ENCODE measurements around the gene SPATA1. TPM values are rescaled to one million over a fixed set of nuclear protein-coding genes. Genes with fewer than 3 reads are reported as not detected.

Gene SPATA1
- polyA plus RNA-seq, 3 donors, result 0.40 to 1.9 (median 0.43) TPM

DNA sequence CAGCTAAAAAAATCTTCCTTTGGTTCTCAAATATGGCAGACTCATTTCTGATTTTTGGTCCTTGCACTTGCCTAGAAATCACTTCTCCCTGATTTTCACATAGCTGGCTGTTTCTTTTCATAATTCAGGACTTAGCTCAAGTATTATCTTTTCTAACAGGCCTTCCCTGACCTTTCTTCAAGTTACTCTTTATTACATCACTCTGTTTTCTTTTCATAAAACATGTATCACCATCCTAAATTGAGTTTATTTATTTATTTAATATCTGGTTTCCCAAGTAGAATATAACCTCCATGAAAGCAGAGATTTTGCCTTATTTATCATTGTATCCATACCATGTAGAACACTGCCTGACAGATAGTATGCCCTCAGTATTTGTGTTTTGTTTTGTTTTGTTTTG, 18.4 kb downstream of the SPATA1 start:
- DNase-seq, result no peak
- no peaks in the 10 kb centered on the region for H4K20me1 ChIP-seq (ENCODE audit: insufficient read depth, low read length)
- H3K9ac ChIP-seq (ENCODE audit: insufficient read depth, low read length, poor library complexity, severe bottlenecking), result no peak overlapping the region
- H3K27me3 ChIP-seq (ENCODE audit: control insufficient read depth in 2 of 2, insufficient read depth in 2 of 2, low read length in 2 of 2), result no peaks in the 10 kb centered on the region
- peaks cover 0 to 2% (median 0%) of the 10 kb centered on the region in 3 donors for H3K27me3 Mint-ChIP-seq (ENCODE audit: low read depth in 3 of 3)
- H3K9me3 Mint-ChIP-seq, result peaks cover 0 to 7% (median 4%) of the 10 kb centered on the region in 7 donors
- intact Hi-C loops (cut with micrococcal nuclease), result no loop called here
- H3K4me2 ChIP-seq (replicated peaks; ENCODE audit: extremely low read depth, low read length, poor library complexity, severe bottlenecking), result no peak overlapping the region
- TF ChIP-seq, protein P1, sequence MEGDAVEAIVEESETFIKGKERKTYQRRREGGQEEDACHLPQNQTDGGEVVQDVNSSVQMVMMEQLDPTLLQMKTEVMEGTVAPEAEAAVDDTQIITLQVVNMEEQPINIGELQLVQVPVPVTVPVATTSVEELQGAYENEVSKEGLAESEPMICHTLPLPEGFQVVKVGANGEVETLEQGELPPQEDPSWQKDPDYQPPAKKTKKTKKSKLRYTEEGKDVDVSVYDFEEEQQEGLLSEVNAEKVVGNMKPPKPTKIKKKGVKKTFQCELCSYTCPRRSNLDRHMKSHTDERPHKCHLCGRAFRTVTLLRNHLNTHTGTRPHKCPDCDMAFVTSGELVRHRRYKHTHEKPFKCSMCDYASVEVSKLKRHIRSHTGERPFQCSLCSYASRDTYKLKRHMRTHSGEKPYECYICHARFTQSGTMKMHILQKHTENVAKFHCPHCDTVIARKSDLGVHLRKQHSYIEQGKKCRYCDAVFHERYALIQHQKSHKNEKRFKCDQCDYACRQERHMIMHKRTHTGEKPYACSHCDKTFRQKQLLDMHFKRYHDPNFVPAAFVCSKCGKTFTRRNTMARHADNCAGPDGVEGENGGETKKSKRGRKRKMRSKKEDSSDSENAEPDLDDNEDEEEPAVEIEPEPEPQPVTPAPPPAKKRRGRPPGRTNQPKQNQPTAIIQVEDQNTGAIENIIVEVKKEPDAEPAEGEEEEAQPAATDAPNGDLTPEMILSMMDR (IDR thresholded peaks at IDR 0.05), result no peak
- H3K4me3 ChIP-seq (replicated peaks in 1 of 3; ENCODE audit: low read depth in 2 of 3, low read length in 3 of 3), result no peak overlapping the region
- no peak overlapping the region for H3K27ac Mint-ChIP-seq
- H3K4me1 ChIP-seq (ENCODE audit: control insufficient read depth in 1 of 2, insufficient read depth in 2 of 2, low read length in 2 of 2), result no peaks in the 10 kb centered on the region
- H3K36me3 ChIP-seq (replicated peaks in 1 of 2; ENCODE audit: control insufficient read depth in 1 of 2, insufficient read depth in 2 of 2, low read length in 2 of 2), result peaks cover 10 to 20% of the 10 kb centered on the region in 2 donors
- no peaks in the 10 kb centered on the region for H3K9me3 ChIP-seq (replicated peaks in 1 of 2; ENCODE audit: control insufficient read depth in 1 of 2, insufficient read depth in 1 of 2, low read length in 2 of 2)
- no peak overlapping the region for H2AFZ ChIP-seq (ENCODE audit: insufficient read depth, low read depth, low read length, poor library complexity, severe bottlenecking)
- H3K27ac ChIP-seq (ENCODE audit: low read depth in 1 of 2, low read length in 2 of 2), result no peak overlapping the region
- H3K36me3 Mint-ChIP-seq, result peaks cover 31 to 39% of the 10 kb centered on the region in 2 donors
- H3K4me3 Mint-ChIP-seq, result no peak overlapping the region
- H3K4me1 Mint-ChIP-seq, result no peaks in the 10 kb centered on the region
- H3K79me2 ChIP-seq (ENCODE audit: insufficient read depth, low read length), result no peaks in the 10 kb centered on the region

DNA sequence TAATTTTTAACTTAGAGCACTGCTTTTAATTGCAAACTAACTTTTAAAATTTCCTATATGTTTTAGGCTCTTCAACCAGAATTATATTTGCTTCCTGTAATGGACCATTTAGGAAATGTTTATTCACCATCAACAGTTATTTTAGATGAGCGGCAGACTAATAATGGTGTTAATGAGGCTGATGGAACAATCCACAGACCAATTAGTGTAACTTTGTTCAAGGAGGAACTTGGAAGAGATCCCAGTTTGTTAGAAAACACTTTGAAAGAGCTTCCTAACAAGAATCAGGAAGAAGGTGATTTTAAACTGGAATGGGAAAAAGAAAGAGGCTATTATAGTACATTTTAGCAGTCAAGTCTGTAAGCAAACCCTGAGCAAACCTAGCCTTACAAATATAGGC, 19.6 kb downstream of the SPATA1 start:
- no CpG with 5 or more reads among the region's 1 CpG for WGBS (ENCODE audit: insufficient coverage)
- H3K27me3 ChIP-seq (ENCODE audit: control insufficient read depth in 2 of 2, insufficient read depth in 2 of 2, low read length in 2 of 2), result no peaks in the 10 kb centered on the region
- H3K4me1 ChIP-seq (ENCODE audit: control insufficient read depth in 1 of 2, insufficient read depth in 2 of 2, low read length in 2 of 2), result no peaks in the 10 kb centered on the region
- H3K79me2 ChIP-seq (ENCODE audit: insufficient read depth, low read length), result no peaks in the 10 kb centered on the region
- H3K4me2 ChIP-seq (replicated peaks; ENCODE audit: extremely low read depth, low read length, poor library complexity, severe bottlenecking), result no peak overlapping the region
- H3K27ac ChIP-seq (ENCODE audit: low read depth in 1 of 2, low read length in 2 of 2), result no peak overlapping the region
- intact Hi-C loops (cut with micrococcal nuclease), result no loop called here
- peaks cover 11 to 26% of the 10 kb centered on the region in 2 donors for H3K36me3 ChIP-seq (replicated peaks in 1 of 2; ENCODE audit: control insufficient read depth in 1 of 2, insufficient read depth in 2 of 2, low read length in 2 of 2)
- H3K9me3 Mint-ChIP-seq, result peaks cover 0 to 7% (median 4%) of the 10 kb centered on the region in 7 donors
- peaks cover 0 to 2% (median 0%) of the 10 kb centered on the region in 3 donors for H3K27me3 Mint-ChIP-seq (ENCODE audit: low read depth in 3 of 3)
- no peaks in the 10 kb centered on the region for H4K20me1 ChIP-seq (ENCODE audit: insufficient read depth, low read length)
- TF ChIP-seq, protein P1 (IDR thresholded peaks at IDR 0.05), result no peak
- H2AFZ ChIP-seq (ENCODE audit: insufficient read depth, low read depth, low read length, poor library complexity, severe bottlenecking), result no peak overlapping the region
- no peak for DNase-seq
- no peak overlapping the region for H3K27ac Mint-ChIP-seq
- H3K4me1 Mint-ChIP-seq, result no peaks in the 10 kb centered on the region
- no peaks in the 10 kb centered on the region for H3K9me3 ChIP-seq (replicated peaks in 1 of 2; ENCODE audit: control insufficient read depth in 1 of 2, insufficient read depth in 1 of 2, low read length in 2 of 2)
- no peak overlapping the region for H3K9ac ChIP-seq (ENCODE audit: insufficient read depth, low read length, poor library complexity, severe bottlenecking)
- peaks cover 41 to 42% of the 10 kb centered on the region in 2 donors for H3K36me3 Mint-ChIP-seq
- H3K4me3 Mint-ChIP-seq, result no peak overlapping the region
- no peak overlapping the region for H3K4me3 ChIP-seq (replicated peaks in 1 of 3; ENCODE audit: low read depth in 2 of 3, low read length in 3 of 3)
